Panc1 (cell line): ENCODE results near the gene LRRC71. TPM values are rescaled to one million over a fixed set of nuclear protein-coding genes. Genes with fewer than 3 reads are reported as not detected.

Experiments
- ATAC-seq: fragments of 200-7000 bp; cut with Tn5 transposase; 2 replicates; pipeline ENCODE4 v1.9.1; 2020; ENCODE audit warnings: mild to moderate bottlenecking, moderate library complexity
- BruUV-seq: library from RNA; stranded (reverse); fragments of 400-500 nt; replicated peaks from 2 replicates; lab custom pipeline; 2021; lab: Mats Ljungman, UMichigan
- CTCF ChIA-PET: fragments of 300-600 bp; sonication (Branson Sonifier 250); formaldehyde crosslinking; loops from one replicate; lab custom pipeline; 2022; ENCODE audit warnings: antibody characterized with exemption; lab: Charles Lee
- POLR2A ChIA-PET: fragments of 300-600 bp; sonication (Branson Sonifier 250); formaldehyde crosslinking; loops from one replicate; lab custom pipeline; 2022; ENCODE audit warnings: antibody characterized with exemption; lab: Charles Lee
- DNase-seq: peaks from one replicate; pipeline ENCODE4 v3.0.0-alpha.2; 2010; ENCODE audit warnings: low read depth, low spot score
- H3K27ac ChIP-seq: 2 replicates; pipeline ENCODE4 v1.5.1; 2011; ENCODE audit warnings: mild to moderate bottlenecking, low read length, inconsistent platforms
- H3K27me3 ChIP-seq: fragments of 200-500 bp; sonication (Bioruptor generic); 2 replicates; pipeline ENCODE4 v1.6.0; 2014; ENCODE audit warnings: low read length, inconsistent platforms; ENCODE audit not compliant: control insufficient read depth, insufficient read depth
- H3K36me3 ChIP-seq: fragments of 200-500 bp; sonication (Bioruptor generic); 2 replicates; pipeline ENCODE4 v1.5.1; 2014; ENCODE audit warnings: inconsistent platforms, mild to moderate bottlenecking, low read length, moderate library complexity; ENCODE audit not compliant: control insufficient read depth, insufficient read depth
- H3K4me1 ChIP-seq: 2 replicates; pipeline ENCODE4 v1.5.1; 2011; ENCODE audit warnings: inconsistent platforms, mild to moderate bottlenecking, low read length, moderate library complexity; ENCODE audit not compliant: control insufficient read depth, insufficient read depth
- H3K4me3 ChIP-seq, 2 experiments: 2 replicates each; pipeline ENCODE4 v1.5.1; 2011 to 2012; ENCODE audit warnings: low read depth in 2 of 2, low read length in 2 of 2, mild to moderate bottlenecking in 2 of 2, inconsistent platforms in 1 of 2, moderate library complexity in 1 of 2
- H3K9me3 ChIP-seq: fragments of 200-500 bp; sonication (Bioruptor generic); 2 replicates; pipeline ENCODE4 v1.5.1; 2014; ENCODE audit warnings: low read depth, mild to moderate bottlenecking, inconsistent platforms, low read length, moderate library complexity; ENCODE audit not compliant: control insufficient read depth, insufficient read depth
- CTCF ChIP-seq: fragments of 450-650 bp; IDR thresholded peaks from 2 replicates; pipeline ENCODE4 v1.5.1; 2017; ENCODE audit warnings: mild to moderate bottlenecking
- POLR2AphosphoS5 ChIP-seq: IDR thresholded peaks from 2 replicates; pipeline ENCODE4 v1.6.1; 2012; ENCODE audit warnings: mild to moderate bottlenecking, low read depth, low read length, moderate library complexity
- REST ChIP-seq, 2 experiments: IDR thresholded peaks; 2 replicates each; pipeline ENCODE4 v1.6.1; 2011 to 2012; ENCODE audit warnings: low read depth in 2 of 2, control low read depth in 1 of 2, low read length in 1 of 2, mild to moderate bottlenecking in 1 of 2, moderate library complexity in 1 of 2; ENCODE audit not compliant: insufficient read depth in 1 of 2
- SIN3A ChIP-seq: IDR thresholded peaks from 2 replicates; pipeline ENCODE4 v1.6.1; 2012; ENCODE audit warnings: low read depth, mild to moderate bottlenecking, low read length, moderate library complexity, borderline replicate concordance; ENCODE audit not compliant: insufficient read depth
- TCF7L2 ChIP-seq: IDR thresholded peaks from 2 replicates; pipeline ENCODE4 v1.6.1; 2011; ENCODE audit warnings: mild to moderate bottlenecking, low read depth, low read length, inconsistent platforms
- in situ Hi-C: cut with HindIII; loops from 2 replicates; pipeline ENCODE4 v1.10.0; 2016; ENCODE audit warnings: low sequenced_read_pairs, low pct_unique_long_range_greater_than_20kb
- intact Hi-C: fragments of 100-400 bp; cut with micrococcal nuclease; formaldehyde crosslinking; loops from one replicate; pipeline ENCODE4 v1.10.0; 2022; ENCODE audit not compliant: unreplicated experiment
- total RNA-seq: library from RNA; stranded (reverse); gene quantifications from one replicate; pipeline ENCODE4 v1.2.1, GENCODE V29; 2021; ENCODE audit not compliant: unreplicated experiment

LRRC71 gene
- total RNA-seq, 1 experiment from 2014 or later, result 0.77 TPM

GRCh38 chr1:156906206-156906906, 14.1 kb upstream of the LRRC71 start:
- ChIA-PET POLR2A (no interaction called here), CTCF (no interaction called here)
- TF ChIP-seq REST (IDR thresholded peaks at IDR 0.05; ENCODE audit: insufficient read depth in 1 of 2, low read depth in 2 of 2, low read length in 1 of 2), result no peak
- no peak for TF ChIP-seq TCF7L2
- TF ChIP-seq SIN3A, result no peak
- no peak for TF ChIP-seq CTCF
- TF ChIP-seq POLR2AphosphoS5, result no peak
- intact Hi-C loops, result no loop called here
- no TSS peak for BruUV-seq
- ATAC-seq (no peak), DNase-seq (no peak)
- Histone ChIP-seq H3K9me3 (no peaks in the 10 kb centered on the region), H3K4me3 (no peak overlapping the region), H3K27ac (no peak overlapping the region), H3K4me1 (peaks cover 11% of the 10 kb centered on the region), H3K36me3 (no peaks in the 10 kb centered on the region), H3K27me3 (no peaks in the 10 kb centered on the region)
- in situ Hi-C loops, result no loop called here

GRCh38 chr1:156908541-156908940, 11.9 kb upstream of the LRRC71 start:
- no peaks in the 10 kb centered on the region for H3K9me3 ChIP-seq
- peaks cover 11% of the 10 kb centered on the region for H3K4me1 ChIP-seq
- H3K27ac ChIP-seq, result no peak overlapping the region
- in situ Hi-C loops (no loop called here), intact Hi-C loops (no loop called here)
- BruUV-seq, result no TSS peak
- no peak for DNase-seq
- CTCF ChIA-PET, result no interaction called here
- POLR2A ChIA-PET, result no interaction called here
- no peaks in the 10 kb centered on the region for H3K36me3 ChIP-seq
- no peak overlapping the region for H3K4me3 ChIP-seq
- H3K27me3 ChIP-seq, result no peaks in the 10 kb centered on the region
- no peak for TF ChIP-seq CTCF
- TF ChIP-seq REST (IDR thresholded peaks at IDR 0.05; ENCODE audit: insufficient read depth in 1 of 2, low read depth in 2 of 2, low read length in 1 of 2), result no peak
- TF ChIP-seq TCF7L2, result no peak
- no peak for TF ChIP-seq SIN3A
- no peak for TF ChIP-seq POLR2AphosphoS5
- ATAC-seq, result no peak
